ENCODE data around the gene ABLIM3.
"Not testable (repeated sequence)": the region's sequence is repeated elsewhere in the genome, so short reads cannot be mapped to it uniquely, and the experiment has no call there.

Gene ABLIM3

DNA sequence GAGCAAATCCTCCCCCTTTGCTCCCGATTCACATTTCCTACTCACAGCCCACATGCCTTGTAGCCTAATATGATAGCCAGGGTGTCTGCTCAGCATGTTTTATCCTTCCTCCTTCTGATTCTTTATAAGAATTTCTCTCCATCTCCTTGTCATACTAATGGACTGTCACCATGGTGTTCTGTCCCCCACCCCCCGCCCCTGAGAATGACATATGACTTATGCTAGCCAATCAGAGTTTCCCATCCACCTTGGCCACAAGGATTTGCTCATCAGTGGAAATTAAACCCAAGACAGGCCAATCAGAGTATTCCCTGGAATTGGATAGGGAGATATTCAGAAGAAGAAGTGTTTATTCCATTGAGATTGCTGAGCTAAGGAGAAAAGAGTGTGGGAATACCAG, 16.0 kb downstream of the ABLIM3 start:
- DNase-seq (ENCODE audit: low read depth), result no peak

DNA sequence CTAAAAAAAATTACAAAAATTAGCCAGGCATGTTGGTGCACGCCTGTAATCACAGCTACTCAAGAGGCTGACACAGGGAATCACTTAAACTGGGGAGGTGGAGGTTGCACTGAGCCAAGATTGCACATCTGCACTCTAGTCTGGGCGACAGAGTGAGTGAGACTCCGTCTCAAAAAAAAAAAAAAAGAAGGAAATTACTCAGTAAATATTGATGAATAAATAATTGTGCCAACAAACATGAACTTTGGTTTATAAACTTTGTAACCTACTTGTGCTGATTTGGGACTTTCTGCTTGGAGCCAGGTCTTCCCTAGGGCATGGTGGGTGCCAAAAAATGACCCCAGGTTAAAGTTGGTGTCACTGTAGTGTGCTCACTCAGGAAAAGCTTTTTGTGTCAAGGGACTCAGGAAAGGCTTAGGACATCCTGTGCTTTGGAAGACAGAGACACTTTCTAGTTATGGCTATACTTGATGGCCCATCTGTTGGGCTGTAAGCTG, 19.0 kb downstream of the ABLIM3 start:
- no peak for DNase-seq (ENCODE audit: low read depth)

DNA sequence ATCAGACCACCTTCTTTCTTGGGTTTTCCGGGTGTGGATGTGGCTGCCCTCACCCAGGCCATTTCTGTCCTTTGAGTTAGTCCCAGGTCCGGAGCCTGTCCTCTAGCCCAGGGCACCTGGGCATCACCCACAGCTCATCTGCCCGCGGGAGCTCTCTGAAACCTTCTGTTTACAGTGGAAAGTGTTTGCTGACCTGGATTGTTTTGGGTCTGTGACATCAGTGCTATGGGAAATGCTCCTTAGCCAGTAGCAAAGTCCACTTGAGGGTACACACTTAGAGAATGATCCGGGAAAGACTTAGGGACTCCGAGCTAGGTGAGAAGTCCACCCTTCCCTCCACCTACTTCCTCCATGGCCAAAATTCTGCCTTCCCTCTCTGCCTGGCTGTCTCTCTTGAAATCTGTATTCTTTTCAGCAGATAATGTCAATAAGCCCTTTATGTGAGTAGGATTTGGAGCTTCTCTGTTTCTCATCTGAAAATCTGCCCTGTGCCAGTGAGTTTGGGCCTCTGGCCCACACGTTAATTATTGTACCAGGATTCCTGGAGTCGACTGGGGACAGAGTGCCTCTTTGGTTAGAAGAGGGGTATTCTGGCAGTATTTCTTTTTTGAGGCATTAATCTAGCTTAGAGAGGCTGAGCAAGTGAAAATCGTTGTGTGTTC, 19.9 kb downstream of the ABLIM3 start:
- no peak for DNase-seq (ENCODE audit: low read depth)

DNA sequence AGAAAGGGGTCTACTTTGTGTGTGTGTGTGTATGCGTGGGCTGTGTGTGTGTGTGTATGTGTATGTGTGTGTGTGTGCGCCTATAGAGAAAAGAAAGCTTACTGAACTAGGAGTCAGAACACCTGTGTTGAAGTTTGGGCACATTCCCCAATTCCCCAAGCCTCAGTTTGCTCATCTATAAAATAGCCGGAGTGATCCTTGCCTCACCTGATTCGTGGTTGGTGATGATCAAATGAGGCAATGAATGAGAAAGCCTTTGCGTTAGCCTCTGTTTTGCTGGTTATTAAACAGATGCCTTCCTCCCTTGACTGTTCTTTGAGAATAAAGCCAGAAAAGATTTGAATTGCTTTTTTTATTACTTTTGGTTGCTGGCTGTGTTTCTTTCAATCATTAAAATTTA, 20.6 kb downstream of the ABLIM3 start:
- DNase-seq (ENCODE audit: low read depth), result no peak

DNA sequence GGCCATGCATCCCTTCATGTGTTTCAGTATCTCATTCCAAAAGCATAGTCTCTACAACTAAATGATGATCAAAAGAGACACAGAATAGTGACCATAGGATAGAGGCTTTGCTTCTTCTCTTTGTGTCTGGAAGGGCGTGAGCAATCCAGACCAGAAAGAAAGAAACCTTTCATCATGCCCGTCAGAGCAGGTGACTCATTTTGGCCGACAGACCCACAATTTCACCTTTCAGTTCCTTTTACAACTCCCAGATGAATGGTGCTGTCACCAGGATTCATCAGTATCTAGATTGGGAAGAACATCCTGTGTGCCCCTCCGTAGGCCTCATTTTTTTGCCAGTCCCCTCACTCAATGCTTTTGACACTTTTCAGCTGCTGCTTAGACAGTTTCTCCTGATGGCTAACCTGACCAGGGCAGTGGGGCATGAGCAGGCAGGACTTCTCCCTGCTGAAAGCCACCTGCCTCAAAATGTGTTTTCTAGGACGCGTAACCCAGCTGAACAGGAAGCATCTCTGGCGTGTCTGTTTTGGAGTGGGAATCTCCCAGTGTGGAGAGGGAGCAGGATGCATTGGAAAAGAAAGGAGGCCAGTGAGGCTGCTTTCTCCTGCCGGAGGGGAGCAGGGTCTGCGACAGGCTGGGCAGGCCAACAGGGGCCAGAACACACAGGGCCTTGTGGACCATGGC, 21.2 kb downstream of the ABLIM3 start:
- no peak for DNase-seq (ENCODE audit: low read depth)

DNA sequence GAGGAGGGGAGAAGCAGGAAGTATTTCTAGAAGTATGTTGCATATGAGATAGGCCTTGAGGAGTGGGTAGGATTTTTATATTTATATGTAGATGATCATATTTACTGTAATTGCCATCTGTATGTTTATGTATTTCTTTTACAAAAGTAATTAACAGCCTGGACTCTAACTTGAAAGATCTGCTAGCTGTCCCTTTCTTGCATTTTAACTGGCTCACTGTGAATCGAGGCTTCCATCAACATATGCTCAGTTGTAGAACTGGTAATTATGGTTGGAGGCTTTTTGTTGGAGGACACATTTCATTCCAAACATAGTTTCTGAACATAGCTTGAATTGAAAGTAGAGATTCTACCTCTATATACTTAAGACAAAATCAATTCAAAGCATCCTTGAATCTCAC, 23.4 kb downstream of the ABLIM3 start:
- DNase-seq (ENCODE audit: low read depth), result no peak

- DNase-seq (ENCODE audit: low read depth), result no peak
Observed at GRCh38 chr5:149166128-149166527, 24.8 kb downstream of the ABLIM3 start.

- no peak for DNase-seq (ENCODE audit: low read depth)
Observed at GRCh38 chr5:149166591-149167100, 25.4 kb downstream of the ABLIM3 start.

DNA sequence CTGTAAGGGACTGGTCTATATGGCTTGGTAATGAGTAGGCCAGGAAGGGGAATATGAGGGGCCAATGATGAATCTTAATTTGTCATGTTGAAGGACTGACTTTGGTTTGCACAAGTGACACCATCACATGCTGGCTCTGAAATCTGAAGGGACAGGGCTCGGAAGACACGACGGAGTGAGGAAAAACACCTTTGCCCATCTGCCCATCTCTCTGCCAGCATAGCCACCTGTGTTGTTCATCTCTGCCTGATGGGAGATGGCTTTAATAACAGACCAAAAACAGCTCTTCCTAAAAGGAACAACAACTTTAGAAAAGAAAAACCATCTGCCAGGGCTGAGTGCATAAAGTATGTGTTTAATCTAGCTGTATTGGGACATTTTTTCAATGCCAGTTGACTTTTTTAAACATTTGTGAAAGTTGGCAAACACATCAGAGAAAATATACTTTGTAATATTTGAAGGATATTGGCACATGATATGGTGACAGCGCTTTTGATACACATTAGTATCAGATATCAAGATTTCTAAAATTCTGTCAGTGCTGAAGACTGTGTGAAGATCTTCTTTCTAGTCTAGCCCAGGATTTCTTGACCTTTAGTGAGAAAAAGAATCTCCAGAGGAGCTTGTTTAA, 27.1 kb downstream of the ABLIM3 start:
- no peak for DNase-seq (ENCODE audit: low read depth)

DNA sequence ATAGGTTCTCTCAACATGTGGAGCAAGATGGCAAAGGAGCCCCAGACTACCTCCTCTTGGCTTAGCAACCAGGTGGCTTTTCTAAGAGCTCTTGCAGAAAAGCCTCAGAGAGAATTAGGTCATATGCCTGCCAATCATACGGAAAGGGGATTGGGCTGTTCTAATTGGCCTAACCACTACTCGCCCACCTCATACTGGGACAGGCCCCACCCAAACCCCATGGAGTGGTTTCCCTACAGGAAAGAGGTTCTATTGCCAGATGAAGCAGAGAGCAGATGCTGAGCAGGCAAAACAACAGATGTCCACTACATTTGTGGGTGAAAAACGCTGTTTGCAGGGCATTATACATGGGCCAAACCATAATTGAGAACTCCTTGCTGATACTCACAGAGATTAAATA, 29.0 kb downstream of the ABLIM3 start:
- no peak for DNase-seq (ENCODE audit: low read depth)

DNA sequence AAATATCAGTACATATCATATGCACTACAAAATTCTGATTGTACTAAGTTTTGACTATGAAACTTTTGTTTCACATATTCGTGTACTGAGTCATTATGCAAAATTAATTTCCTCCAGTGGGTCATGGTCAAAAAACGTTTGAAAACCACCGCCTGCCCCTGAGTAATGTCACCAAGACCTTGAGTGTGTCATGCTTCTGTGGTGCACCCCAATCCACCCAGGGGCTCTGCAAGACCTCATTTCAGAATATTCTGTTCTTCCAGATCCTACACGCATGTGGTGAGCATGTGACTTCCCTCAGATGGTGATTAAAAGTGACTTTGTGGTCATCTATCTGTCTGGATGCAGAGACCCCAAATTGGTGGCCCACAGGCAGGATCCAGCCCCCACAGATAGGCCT, 31.0 kb downstream of the ABLIM3 start:
- DNase-seq (ENCODE audit: low read depth), result no peak

- no peak for DNase-seq (ENCODE audit: low read depth)
Observed at GRCh38 chr5:149172709-149173505, 31.6 kb downstream of the ABLIM3 start.

DNA sequence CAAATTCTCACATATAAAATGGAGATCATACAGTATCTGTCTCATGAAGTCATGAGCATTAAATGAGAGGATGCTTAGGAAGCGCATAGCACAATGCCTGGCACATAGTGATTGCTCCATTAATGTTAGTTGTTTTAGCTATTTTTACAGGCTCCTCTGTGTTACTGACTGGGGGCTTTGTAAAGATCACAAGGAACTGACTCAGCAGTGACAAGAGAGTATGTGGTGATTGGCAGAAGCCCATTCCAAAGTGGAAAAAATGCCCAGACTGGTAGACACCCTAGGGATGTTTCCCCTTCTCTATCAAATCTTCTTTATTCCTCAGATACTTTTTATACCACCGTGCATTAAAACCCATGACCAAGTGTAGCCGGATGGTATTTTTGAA, 33.5 kb downstream of the ABLIM3 start:
- DNase-seq (ENCODE audit: low read depth), result no peak

DNA sequence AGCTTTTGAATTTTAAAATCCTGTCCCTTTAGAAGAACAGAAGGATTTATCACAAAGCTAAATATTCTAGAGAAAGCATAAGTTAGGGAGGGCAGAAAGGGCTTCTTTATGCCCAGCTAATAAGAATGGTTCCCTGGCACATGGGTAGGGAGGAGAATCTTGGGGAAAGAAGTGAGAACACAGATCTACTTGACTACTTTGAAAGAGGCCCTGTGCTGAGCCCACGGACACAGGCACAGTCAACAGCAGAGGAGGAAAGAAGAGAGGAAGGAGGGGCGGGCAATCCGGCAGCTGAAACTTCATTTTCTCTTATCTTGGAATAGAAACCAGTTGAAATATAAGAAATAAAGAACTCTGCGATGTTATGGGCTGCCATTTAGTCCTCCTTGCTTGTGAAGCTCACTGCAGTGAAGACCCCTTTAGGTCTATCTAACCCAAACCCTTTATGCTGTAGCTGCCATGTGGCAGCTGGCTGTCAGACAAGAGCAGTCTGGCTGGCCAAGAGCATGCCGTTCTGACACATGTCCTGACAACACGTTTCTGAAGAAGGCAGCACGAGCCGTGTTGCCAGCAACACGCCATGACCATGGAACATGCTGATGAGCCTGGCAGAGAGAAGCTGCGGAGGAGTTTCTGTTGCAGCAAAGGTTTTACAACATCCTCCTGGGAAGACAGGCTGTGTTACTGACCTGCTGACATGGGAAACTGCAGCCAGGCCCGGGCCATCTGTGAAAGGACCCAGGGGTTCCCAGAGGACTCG, 34.2 kb downstream of the ABLIM3 start:
- DNase-seq (ENCODE audit: low read depth), result no peak

- DNase-seq (ENCODE audit: low read depth), result no peak
Observed at GRCh38 chr5:149177339-149177843, 36.1 kb downstream of the ABLIM3 start.

DNA sequence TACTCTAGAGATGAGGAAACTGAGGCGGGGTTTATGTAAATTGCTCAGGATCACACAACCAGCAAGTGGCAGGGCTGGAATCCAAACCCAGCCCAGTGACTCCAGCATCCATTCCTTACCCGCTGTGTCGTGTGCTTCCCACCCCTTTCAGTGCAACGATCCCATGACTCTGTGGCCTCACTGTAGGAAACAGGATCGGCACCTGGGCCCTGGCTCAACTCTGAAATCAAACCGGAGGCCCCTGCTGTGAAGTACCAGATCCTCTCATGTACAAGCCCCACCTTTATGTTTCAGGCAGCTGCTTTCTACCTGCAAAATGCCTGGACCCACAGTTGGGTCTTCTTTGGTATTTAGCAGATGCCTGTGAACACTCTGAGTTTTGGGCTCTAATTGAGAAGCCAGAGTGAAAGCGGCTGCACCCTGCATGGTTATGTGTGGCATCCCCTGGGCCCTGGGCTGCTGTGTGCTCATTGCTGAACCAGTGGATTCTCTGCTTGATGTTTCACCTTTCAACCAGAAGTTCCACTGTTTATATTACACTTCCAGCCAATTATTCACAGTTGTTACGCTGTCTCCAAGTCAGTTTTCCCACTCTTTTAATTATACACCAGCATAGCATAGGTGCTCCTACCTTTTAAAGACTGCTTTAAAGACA, 36.7 kb downstream of the ABLIM3 start:
- no peak for DNase-seq (ENCODE audit: low read depth)

- no peak for DNase-seq (ENCODE audit: low read depth)
Observed at GRCh38 chr5:149181732-149182131, 40.4 kb downstream of the ABLIM3 start.

DNA sequence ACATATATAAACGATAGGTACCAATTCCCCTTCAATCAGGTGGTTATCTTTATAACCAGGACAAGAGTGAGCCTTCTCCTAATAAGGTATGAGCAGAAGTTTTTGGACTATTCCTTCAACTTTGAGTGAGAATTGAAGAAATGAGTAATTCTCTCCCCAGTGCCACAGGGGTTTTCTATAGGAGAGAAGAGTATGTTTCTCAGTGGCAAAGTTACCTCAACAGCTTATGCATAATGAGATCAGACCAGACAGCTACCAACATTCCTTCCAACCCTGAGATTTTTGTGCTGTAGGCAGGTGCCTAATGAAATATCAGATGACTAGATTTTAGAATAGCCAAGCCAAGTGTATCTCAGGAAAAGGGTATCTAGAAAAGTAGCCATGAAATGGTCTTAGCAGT, 40.9 kb downstream of the ABLIM3 start:
- DNase-seq (ENCODE audit: low read depth), result no peak

- no peak for DNase-seq (ENCODE audit: low read depth)
Observed at GRCh38 chr5:149185067-149185466, 43.8 kb downstream of the ABLIM3 start.

- DNase-seq (ENCODE audit: low read depth), result no peak
Observed at GRCh38 chr5:149186506-149186905, 45.2 kb downstream of the ABLIM3 start.

GRCh38 chr5:149187617-149188016, 46.3 kb downstream of the ABLIM3 start:
- not testable (repeated sequence) for DNase-seq (ENCODE audit: low read depth)

Data from stimulated activated CD8-positive, alpha-beta memory T cell treated with anti-CD3 and anti-CD28 coated beads, Interleukin-12 subunit alpha, Interleukin-12 subunit beta, amount 100 ng/mL, for 4 hours (primary cell).